ENCODE data around the gene PRKCH. TPM values are rescaled to one million over a fixed set of nuclear protein-coding genes. Genes with fewer than 3 reads are reported as not detected.

PRKCH gene
- total RNA-seq, 1 donor from 2014 or later: 74.4 TPM

GRCh38 chr14:61477712-61478462 is 156.5 kb downstream of the PRKCH start:
- Histone ChIP-seq H3K27ac (peak overlapping the region; percentile 94), H3K4me1 (peaks cover 67% of the 10 kb centered on the region), H3K27me3 (no peaks in the 10 kb centered on the region), H3K4me3 (peak overlapping the region; percentile 17), H3K9me3 (no peaks in the 10 kb centered on the region), H3K36me3 (no peaks in the 10 kb centered on the region)
- intact Hi-C loops (cut with DNase I): no loop called here
- no peak for TF ChIP-seq CTCF (IDR thresholded peaks at IDR 0.05)
- ATAC-seq (peak; percentile 63), DNase-seq (peak; percentile 91)

GRCh38 chr14:61478971-61479473 is 157.6 kb downstream of the PRKCH start:
- Histone ChIP-seq H3K27ac (peak overlapping the region; percentile 94), H3K9me3 (no peaks in the 10 kb centered on the region), H3K27me3 (no peaks in the 10 kb centered on the region), H3K4me1 (peaks cover 63% of the 10 kb centered on the region), H3K4me3 (no peak overlapping the region), H3K36me3 (no peaks in the 10 kb centered on the region)
- no peak for ATAC-seq
- no peak for TF ChIP-seq CTCF (IDR thresholded peaks at IDR 0.05)
- intact Hi-C loops (cut with DNase I): no loop called here
- DNase-seq: no peak

GRCh38 chr14:61479746-61480502 is 158.5 kb downstream of the PRKCH start:
- no peak overlapping the region for H3K4me3 ChIP-seq
- no peaks in the 10 kb centered on the region for H3K27me3 ChIP-seq
- no peak for TF ChIP-seq CTCF (IDR thresholded peaks at IDR 0.05)
- no peaks in the 10 kb centered on the region for H3K9me3 ChIP-seq
- peak overlapping the region; percentile 94 for H3K27ac ChIP-seq
- intact Hi-C loops (cut with DNase I): no loop called here
- peaks cover 58% of the 10 kb centered on the region for H3K4me1 ChIP-seq
- ATAC-seq (no peak), DNase-seq (no peak)
- no peaks in the 10 kb centered on the region for H3K36me3 ChIP-seq

GRCh38 chr14:61480704-61481285 is 159.4 kb downstream of the PRKCH start:
- Histone ChIP-seq H3K9me3 (no peaks in the 10 kb centered on the region), H3K36me3 (peaks cover 7% of the 10 kb centered on the region), H3K27ac (no peak overlapping the region), H3K27me3 (no peaks in the 10 kb centered on the region), H3K4me1 (peaks cover 55% of the 10 kb centered on the region), H3K4me3 (no peak overlapping the region)
- no peak for TF ChIP-seq CTCF (IDR thresholded peaks at IDR 0.05)
- DNase-seq (no peak), ATAC-seq (no peak)
- intact Hi-C loops (cut with DNase I): no loop called here

GRCh38 chr14:61481701-61482100 is 160.3 kb downstream of the PRKCH start:
- intact Hi-C loops (cut with DNase I): no loop called here
- H3K27ac ChIP-seq: no peak overlapping the region

More at GRCh38 chr14:61481701-61482100, 160.3 kb downstream of the PRKCH start:
- DNase-seq (no peak), ATAC-seq (no peak)
- TF ChIP-seq CTCF (IDR thresholded peaks at IDR 0.05): no peak
- Histone ChIP-seq H3K4me3 (no peak overlapping the region), H3K4me1 (peaks cover 46% of the 10 kb centered on the region), H3K9me3 (no peaks in the 10 kb centered on the region), H3K27me3 (no peaks in the 10 kb centered on the region), H3K36me3 (peaks cover 11% of the 10 kb centered on the region)
